Measurements from ENCODE around the gene VGLL1. TPM values are rescaled to one million over a fixed set of nuclear protein-coding genes. Genes with fewer than 3 reads are reported as not detected.

The VGLL1 gene
- total RNA-seq, 1 donor from 2014 or later: not detected

DNA sequence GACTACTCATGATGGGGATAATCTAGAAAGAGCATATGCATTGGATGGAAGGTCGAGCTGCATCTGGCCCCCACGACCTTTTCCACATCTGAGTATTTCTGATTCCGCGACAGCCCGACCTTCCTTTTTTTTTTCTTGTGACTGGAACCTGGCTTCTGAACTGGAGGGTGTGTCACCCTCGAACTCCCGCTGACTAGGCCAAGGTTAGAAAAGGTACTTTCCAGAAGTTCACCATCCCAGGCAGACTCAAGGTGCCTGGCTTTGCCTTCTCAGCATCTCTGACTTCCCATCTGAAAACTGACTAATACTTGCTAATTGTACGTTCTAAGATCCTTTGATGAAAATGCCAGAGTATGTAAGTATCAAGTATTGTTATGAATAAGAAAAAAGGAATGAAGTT is 66.6 kb downstream of the VGLL1 start:
- DNase-seq (ENCODE audit: low spot score): no peak
- peak overlapping the region; percentile 61 for H3K27ac Mint-ChIP-seq
- peaks cover 40% of the 10 kb centered on the region for H3K4me1 Mint-ChIP-seq (ENCODE audit: low read depth)
- H3K36me3 Mint-ChIP-seq (ENCODE audit: low read depth): peaks cover 8% of the 10 kb centered on the region
- intact Hi-C loops (cut with micrococcal nuclease): no loop called here
- no peaks in the 10 kb centered on the region for H3K27me3 Mint-ChIP-seq (ENCODE audit: low read depth)
- H3K9me3 Mint-ChIP-seq: peaks cover 12% of the 10 kb centered on the region
- no peak overlapping the region for H3K4me3 Mint-ChIP-seq (ENCODE audit: low read depth)

- no peak overlapping the region for H3K27ac Mint-ChIP-seq
- intact Hi-C loops (cut with micrococcal nuclease): no loop called here
- no peak for DNase-seq (ENCODE audit: low spot score)
These were observed 68.0 kb downstream of the VGLL1 start for GRCh38 chrX:136600059-136600458.

More at GRCh38 chrX:136600059-136600458, 68.0 kb downstream of the VGLL1 start:
- Mint-ChIP-seq H3K9me3 (no peaks in the 10 kb centered on the region), H3K36me3 (ENCODE audit: low read depth) (no peaks in the 10 kb centered on the region), H3K27me3 (ENCODE audit: low read depth) (no peaks in the 10 kb centered on the region), H3K4me1 (ENCODE audit: low read depth) (peaks cover 33% of the 10 kb centered on the region), H3K4me3 (ENCODE audit: low read depth) (no peak overlapping the region)

Other genes starting within 250 kb of the VGLL1 start
- not detected in 2 replicates for gene ADGRG4, start 231.3 kb upstream of the VGLL1 start, total RNA-seq
- not detected in 2 replicates for gene BRS3, start 44.3 kb upstream of the VGLL1 start, total RNA-seq
- gene HTATSF1, start 34.6 kb upstream of the VGLL1 start, total RNA-seq: 43.8 and 47.3 TPM in 2 replicates
- gene CD40LG, start 115.9 kb downstream of the VGLL1 start, total RNA-seq: 123 and 127 TPM in 2 replicates
- gene ARHGEF6, start 248.7 kb downstream of the VGLL1 start, total RNA-seq: 77.2 and 77.9 TPM in 2 replicates